GM18873 (cell line): Measurements from ENCODE around the gene SMG6.
"Not testable (repeated sequence)": the region's sequence is repeated elsewhere in the genome, so short reads cannot be mapped to it uniquely, and the experiment has no call there.

Source experiments
- ATAC-seq: cut with Tn5 transposase; IDR thresholded peaks from one replicate; pipeline ENCODE4 v1.9.1; 2021; ENCODE audit warnings: mild to moderate bottlenecking, moderate library complexity, moderate number of reproducible peaks; ENCODE audit not compliant: unreplicated experiment, low FRiP score

SMG6 gene

DNA sequence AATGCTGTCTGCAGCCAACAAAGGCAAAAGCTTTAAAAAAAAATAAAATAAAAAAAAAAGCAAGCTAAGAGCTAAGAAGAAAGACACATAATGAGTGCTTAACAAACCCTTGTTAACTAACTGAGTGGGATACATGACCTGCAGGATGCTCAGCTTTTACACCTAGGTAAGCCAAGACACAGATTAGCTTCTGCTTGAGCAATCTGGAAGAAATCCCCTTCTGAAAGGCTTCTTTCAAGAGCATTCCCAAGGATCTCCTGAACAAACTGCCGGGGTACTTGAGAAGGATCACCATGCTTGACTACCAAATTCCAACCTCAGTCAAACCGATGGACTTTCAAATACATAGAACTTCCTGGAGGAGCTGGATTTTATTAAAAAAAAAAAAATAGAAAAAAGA is 92.9 kb downstream of the SMG6 start:
- no peak for ATAC-seq

DNA sequence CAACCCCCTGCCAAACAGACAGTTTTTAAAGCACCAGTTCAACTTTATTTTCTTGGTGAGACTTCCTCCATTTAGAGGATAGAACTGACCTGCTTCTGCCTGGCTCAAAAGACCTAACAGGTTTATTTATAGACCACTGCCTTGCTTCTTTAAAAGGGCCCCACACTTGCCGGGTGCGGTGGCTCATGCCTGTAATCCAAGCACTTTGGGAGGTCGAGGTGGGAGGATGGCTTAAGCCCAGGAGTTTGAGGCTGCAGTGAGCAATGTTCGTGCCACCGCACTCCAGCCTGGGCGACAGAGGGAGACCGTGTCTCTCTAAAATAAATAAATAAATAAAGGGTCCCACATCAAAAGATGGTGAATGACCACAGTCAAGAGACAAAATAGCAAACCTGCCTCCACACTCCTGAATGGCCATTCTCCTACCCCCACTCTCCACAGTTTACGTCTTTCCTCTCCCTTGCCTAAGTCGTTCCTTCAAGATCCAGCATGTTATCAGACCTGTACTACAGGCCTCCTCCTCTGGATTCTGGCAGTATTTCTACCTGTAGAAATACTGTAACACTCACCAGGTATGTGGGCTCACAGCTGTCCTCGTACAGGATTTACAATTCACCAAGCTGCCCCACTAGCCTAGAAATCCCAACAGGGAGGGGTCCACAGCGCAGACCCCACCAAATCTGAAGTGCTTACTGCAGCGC is 95.6 kb downstream of the SMG6 start:
- no peak for ATAC-seq

DNA sequence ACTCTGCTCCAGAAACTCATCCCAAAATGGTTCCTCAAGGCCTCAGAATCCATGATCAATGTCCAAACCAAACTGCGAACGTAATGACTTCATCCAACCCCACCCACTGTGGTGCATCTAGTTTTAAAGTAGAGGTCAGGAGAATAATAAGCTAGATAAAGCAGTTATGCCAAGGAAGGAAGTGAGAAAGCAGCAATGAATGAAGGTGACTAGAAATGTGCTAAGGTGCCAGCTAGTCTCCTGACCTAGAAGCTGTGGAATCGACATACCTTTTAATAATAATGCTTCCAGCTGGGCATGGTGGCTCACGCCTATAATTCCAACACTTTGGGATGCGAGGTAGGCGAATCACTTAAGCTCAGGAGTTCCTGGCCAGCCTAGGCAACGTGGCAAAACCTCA is 99.2 kb downstream of the SMG6 start:
- ATAC-seq: no peak

DNA sequence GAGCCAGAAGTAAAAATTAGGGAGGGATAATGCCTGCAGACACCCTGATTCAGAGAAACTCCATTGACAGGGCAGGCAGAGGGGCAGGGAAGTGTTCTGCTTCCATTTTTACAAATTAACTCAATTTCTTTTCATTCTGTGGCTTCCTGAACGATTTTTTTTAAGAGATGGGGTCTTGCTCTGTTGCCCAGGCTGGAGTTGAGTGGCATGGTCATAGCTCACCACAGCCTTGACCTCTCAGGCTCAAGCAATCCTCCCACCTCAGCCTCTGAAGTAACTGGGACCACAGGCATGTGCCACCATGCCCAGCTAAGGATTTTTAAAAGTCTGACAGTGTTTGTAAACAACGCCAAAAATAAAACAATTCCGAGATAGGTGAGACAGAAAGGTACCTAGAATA is 99.8 kb downstream of the SMG6 start:
- ATAC-seq: no peak

DNA sequence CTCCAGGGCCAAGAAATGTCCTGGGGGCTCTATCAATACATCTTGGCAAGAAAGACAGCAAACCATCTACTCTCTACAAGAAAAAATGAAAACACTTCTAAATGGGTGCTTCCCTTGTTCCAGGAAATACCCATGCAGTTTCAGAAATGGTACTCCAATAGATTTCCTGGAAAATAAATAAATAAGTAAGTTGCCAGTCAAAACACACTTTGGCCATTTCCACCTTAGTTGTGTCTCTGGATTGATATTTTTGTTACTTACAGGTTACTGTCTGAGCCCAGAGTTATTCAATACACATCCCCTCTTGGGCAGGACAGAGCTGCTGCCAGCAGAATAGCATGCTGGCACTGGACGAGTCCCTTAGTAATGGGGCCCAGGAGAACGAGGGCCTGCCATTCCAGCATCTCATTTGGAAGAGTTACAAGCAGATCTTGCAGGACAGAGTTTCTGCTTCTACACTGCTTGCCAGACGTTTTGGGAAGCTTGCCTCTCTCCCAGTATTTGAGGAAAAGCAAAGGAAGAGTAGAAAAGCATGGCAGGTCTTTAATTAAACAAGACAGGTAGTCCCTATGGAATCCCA is 100.5 kb downstream of the SMG6 start:
- ATAC-seq: no peak

DNA sequence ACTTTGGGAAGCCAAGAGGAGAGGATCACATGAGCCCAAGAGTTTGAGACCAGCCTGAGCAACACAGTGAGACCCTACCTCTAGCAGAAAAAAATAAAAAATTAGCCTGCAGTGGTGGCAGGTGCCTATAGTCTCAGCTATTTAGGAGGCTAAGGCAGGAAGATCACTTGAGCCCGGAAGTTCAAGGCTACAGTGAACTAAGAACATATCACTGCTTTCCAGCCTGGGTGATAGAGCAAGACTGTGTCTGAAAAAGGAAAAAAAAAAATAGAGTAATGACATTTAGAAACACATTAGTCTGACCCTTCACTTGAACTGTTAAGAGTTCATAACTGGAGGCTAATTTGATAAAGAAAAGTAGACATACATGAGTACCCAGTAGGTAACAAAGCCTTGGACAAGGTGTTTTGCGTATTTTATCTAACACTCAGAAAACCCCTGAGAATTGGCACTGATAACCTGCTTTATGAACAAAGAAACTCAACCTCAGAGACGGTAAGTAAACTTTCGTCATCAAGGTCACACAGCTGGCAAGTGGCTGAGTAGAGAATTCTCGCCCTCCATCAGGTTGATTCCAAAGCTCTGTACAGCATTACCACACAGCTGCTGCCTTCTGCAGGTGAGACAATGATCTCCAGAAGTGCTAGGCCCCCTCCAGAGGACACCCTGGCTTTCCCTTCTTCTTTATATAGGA is 101.1 kb downstream of the SMG6 start:
- no peak for ATAC-seq

DNA sequence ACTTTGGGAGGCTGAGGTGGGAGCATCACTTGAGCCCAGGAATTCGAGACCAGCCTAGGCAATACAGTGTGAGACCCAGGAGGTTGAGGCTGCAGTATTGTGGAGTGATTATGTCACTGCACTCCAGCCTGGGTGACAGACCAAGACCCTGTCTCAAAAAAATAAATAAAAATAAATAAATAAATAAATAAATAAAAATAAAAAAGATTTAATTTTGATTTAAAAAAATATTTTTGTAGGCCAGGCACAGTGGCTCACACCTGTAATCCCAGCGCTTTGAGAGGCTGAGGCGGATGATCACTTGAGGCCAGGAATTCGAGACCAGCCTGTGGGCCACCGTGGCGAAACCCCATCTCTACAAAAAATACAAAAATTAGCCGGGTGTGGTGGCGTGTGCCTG is 104.2 kb downstream of the SMG6 start:
- ATAC-seq: not testable (repeated sequence)

DNA sequence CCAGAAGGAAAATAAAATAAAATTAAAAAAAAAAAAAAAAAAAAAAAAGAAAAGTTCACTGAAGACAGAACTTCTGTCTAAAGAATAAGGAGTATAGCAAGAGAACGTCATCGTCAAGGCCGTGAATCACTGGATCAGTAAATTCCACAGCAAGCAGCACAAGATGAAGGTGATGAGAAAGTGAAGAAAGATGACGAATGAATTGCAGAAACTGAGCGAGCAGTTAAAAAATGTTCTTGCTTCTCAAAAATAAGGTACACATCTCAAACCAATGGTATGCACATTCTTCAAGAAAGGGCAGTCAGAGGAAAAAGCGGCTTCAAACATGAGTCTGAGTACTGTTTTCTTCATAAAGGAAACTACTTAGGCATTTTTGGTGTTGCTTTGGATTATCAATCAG is 104.7 kb downstream of the SMG6 start:
- ATAC-seq: no peak

DNA sequence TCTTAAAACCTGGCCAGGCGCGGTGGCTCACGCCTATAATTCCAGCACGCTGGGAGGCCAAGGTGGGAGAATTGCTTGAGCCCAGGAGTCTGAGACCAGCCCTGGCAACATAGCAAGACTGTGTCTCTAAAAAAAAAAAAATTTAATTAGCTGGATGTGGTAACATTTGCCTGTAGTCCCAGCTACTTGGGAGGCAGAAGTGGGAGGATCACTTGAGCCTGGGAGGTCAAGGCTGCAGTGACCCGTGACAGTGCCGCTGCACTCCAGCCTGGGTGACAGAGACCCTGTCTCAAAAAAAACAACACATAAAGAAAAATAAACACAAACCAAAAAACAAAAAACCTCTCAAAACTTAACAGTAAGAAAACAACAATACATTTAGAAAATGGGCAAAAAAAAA is 106.3 kb downstream of the SMG6 start:
- ATAC-seq: no peak

DNA sequence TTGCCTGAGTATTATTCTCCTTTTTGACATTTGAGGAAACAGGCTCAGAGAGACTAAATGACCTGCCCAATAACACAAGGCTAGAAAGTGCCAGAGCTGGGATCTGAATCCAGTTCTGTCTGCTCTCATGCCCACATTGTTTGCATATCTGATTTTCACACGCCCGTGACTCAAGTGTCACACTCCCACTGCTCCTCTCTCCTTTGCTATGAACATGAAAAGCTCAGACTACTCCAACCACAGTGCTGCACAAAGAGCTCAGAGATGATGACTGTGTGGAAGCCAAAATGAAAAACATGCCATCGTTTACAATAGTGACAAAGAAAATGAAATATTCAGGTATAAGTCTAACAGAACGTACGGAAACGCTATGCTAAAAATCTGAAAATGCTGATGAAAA is 107.9 kb downstream of the SMG6 start:
- ATAC-seq: no peak

DNA sequence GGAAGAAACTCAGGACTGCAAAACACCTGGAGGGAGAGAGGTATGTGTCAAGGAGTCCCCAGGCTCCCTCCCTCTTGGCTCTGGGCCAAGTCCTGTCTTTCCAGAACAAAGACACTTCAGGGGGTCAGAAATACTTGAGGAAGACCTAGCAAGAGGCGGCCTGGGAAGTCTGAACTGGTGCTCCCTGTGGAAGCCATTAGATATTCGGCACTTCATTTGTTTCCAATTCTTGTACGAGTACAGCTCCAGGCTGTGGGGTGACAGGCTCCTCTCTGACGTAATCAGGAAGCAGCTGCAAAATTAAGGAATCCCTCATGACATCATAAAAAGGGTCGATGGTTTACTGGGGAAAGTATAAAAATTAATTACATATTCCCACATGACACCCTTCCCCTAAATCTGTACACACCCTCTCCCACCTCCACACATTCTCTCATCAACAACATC is 108.7 kb downstream of the SMG6 start:
- ATAC-seq: no peak

DNA sequence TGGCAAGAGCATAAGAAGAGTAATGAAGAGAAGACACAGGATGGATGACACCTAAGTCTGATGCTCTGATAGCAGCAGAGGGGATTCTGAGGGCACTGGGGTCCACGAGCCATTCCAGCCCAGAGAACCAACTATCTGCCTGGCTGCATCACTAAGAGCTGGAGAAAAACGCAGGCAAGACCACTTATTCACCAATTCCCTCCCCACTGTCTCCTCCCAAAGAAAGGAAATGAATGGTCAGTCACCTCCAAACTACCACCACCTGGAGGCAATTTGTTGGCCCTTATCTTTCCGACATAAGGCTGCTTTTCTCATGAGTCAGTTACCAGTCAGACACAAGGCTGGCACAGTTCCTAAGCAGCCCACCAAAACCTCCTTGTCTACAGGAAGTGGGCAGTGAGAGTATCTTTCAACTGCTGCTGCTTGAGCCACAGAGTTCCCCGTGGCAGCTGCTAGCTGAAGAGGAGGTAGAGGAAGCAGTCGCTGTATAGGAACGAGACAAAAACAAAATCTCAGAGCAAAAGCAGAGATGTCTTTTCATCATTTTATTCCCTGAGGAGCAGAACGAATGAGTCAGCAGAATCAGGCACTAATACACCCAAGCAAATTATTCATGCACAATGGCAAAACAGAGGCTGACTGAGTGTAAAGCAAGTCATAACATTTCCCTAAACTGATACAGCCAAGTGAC is 111.1 kb downstream of the SMG6 start:
- no peak for ATAC-seq

DNA sequence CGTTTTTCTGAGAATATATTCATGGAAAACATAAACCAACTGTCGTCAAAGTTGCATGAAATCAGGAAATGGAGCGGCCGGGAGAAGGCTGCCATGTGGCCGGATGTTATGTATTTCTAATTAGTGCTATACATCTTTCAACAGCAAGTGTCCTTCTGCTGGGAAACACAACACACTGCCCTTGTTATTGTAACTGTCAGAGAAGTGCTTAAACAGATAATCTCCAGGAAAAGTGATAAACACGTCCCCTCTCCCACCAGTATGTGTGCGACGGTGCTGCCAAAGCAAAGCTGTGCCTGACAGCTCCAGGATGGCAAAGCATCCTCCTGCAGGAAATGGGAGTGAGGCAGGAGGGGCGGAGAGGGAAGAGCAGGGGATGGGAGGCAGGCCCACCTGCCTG is 111.8 kb downstream of the SMG6 start:
- ATAC-seq: no peak

DNA sequence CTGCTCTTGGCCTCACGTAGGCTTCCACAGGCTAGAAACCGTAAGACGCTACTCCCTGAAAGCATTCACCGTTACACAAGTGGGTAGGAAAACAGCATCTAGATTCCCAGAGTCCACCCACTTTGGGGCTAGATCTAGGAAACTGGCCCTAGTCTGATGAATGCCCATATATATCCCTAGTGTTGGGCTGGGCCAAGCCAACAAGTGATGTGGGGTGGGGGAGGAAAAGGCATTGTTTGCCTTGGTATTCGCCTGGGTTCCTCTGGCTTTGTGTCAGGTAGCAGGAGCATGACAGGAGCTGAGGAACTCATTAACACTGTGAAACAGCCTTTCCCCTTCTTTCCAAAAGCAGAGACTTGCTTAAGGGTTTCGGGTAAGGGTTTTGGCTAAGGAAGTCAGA is 112.4 kb downstream of the SMG6 start:
- no peak for ATAC-seq

DNA sequence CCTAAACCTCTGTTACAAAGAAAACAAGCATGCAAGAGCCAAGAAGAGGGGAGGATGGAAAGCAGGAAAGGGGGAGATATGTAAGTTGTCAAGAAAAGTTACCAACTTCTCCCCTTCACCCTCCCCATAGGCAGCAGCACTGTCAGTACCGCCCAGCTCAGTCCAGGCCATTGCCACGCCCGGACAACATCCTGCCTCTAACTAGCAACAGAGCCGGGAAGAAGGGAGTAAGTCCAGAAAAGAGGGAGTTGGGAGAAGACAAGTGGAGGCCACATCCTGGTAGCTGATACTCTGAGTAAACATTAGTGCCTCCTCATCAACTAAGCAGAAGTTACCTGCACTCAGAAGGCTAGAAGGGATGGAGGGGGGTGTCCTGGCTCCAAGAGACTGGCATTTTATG is 113.6 kb downstream of the SMG6 start:
- ATAC-seq: no peak

DNA sequence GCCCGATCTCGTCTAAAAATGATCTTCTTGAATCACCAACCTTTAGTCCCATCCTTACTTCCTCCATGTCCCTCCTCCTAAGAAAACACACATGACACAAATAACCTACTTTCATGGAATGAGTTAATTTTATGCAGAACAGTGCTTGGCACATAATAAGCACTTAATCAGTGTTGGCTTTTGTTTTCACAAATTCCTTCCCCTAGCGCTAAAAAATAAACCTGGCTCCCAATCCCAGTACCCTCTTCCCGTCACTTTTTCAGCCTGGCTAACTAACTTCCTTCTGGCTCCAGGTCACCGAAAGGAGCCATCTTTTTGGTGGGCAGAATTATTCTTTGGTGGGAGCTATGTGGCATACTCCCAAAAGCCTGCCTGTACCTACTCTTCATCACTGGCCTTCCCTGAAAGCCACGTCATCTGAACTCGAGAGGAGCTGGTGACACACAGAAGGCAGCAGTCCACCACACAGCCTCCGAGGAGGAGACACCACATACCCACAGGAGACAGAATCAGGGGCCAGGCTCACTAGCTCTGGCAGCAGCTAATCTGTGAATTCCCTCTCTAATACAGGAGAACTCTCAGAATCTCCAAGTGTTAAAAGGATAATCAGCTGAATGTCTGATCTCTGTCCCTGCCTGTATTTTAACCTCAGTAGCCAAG is 114.5 kb downstream of the SMG6 start:
- no peak for ATAC-seq

DNA sequence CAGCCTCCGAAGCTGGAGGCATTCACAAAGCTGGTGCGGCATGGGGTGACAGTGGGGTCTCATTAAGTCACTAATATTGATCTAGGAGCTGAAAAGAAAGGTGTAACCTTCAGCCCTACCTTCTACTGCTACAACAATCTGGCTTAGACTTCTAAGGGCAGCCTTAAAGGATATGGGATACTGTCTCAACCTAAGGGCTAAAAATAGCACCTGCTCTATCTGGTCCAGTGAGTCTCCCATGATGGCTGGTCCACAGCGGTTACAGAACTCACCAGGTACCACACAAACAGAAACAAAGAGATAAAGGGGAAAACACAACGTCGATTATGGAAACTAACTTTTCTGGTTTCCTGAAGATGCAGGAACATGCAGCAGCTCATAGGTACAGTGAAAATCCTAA is 115.8 kb downstream of the SMG6 start:
- ATAC-seq: no peak

DNA sequence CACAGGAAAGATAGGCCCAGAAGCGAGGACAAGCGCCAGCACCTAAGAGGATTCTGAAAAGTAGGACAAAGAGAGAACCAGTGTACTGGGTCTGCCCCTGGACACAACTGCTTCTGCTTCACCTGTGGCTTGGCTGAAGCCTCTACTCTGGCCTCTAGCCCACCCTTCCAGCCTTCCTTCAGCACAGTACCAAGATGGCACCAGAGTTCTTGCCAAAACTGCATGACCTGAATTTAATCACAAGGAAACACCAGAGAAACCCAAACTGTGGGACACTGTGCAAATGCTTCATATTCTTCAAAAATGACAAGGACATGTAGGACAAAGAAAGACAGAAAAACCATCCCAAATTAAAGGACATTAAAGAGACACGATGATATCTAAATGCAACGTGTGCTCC is 116.6 kb downstream of the SMG6 start:
- no peak for ATAC-seq

DNA sequence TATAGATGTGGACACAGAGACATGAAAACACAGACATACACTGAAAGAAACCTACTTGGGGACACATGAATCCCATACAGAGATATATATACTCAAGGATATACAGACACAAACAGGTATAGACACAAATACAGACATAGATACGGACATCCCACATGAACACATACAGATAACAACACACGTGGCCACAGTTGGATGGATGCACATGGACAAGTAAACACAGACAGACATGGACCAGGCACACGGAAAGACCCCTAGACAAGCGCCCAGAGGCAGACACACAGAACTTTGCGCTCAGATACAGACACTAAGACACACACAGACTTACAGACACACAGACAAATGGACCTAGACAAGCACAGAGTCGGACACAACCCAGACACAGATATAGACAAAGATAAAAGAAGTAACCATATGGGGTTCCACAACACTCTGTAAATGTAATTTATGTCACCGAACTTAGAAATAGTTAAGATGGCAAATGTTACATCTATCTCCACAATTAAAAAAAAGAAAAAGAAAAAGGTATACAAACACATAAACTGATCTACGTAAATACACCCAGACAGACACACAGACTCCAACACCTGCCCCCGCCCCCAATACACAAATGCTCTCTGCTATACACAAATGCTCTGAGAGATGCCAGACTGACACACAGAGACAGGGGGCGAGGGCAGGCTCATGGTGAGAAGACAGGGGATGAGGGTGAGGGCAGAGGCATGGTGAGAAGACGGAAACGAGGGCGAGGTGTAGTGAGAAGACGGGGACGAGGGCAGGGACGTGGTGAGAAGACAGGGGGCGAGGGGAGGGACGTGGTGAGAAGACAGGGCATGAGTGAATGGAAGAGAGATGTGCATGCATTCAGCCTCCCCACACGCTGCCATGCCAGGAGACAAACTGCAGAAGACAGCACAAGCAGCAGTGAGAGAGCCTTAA is 118.3 kb downstream of the SMG6 start:
- no peak for ATAC-seq

DNA sequence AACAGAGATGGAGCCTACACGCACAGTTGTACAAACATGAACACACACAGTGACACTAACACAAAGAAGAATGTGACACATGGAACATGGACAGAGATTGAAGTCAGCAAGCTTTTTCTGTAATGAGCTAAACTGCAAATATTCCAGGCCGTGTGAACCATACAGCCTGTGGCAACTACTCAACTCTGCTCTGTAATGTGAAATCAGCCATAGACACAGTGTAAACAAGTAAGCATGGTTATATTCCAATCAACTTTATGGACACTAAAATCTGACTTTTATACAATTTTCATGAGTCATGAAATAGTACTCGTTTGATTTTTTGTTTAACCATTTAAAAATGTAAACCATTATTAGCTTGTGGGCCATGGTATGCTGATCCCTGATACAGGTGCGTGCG is 120.2 kb downstream of the SMG6 start:
- ATAC-seq: no peak
